HL-60 (cell line): ENCODE results near the gene TMEM63C.

Experiments
- POLR2AphosphoS5 ChIP-seq: IDR thresholded peaks from 2 replicates; pipeline ENCODE4 v1.6.1; 2012; ENCODE audit warnings: low read depth
- SPI1 ChIP-seq: IDR thresholded peaks from 2 replicates; pipeline ENCODE4 v1.6.1; 2012; ENCODE audit warnings: low read depth, mild to moderate bottlenecking, borderline replicate concordance
- TF ChIP-seq, protein P1 (sequence below): IDR thresholded peaks from one replicate; pipeline ENCODE4 v1.5.1; 2011; ENCODE audit warnings: low read length, control low read depth, inconsistent platforms; ENCODE audit not compliant: insufficient read depth
- TF ChIP-seq, protein P2 (sequence below): IDR thresholded peaks from 2 replicates; pipeline ENCODE4 v1.6.1; 2012; ENCODE audit warnings: low read depth; ENCODE audit not compliant: insufficient replicate concordance

DNA sequence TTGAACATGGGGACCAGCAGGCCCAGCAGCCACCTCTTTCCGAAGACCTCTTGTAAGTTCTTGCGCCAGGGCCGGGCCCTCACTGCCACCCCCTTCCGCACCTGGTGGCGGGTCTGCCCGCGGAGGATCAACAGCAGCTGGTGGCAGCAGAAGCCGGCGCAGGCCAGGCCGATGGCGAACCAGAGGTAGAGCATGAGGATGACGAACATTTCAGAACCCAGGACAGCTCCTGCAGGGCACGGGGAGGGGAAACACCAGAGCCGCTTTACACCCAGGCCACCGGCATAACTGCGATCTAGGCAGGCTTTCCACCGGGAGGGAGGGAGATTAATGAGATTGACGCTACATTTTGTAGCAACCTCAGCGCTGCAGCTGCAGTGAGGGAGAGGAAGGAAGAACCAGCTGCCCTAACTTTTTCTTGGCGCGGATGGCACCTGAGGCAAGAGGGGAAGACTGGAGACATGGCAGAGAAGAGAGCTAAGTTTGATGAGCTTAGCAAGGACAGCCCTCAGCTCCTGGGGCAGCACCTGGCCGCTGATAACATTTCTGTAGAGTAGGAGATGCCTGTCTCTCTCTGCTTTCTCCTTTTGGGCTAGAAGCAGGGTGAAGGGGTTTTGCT lies 47.8 kb upstream of the TMEM63C start:
- TF ChIP-seq, protein P1, sequence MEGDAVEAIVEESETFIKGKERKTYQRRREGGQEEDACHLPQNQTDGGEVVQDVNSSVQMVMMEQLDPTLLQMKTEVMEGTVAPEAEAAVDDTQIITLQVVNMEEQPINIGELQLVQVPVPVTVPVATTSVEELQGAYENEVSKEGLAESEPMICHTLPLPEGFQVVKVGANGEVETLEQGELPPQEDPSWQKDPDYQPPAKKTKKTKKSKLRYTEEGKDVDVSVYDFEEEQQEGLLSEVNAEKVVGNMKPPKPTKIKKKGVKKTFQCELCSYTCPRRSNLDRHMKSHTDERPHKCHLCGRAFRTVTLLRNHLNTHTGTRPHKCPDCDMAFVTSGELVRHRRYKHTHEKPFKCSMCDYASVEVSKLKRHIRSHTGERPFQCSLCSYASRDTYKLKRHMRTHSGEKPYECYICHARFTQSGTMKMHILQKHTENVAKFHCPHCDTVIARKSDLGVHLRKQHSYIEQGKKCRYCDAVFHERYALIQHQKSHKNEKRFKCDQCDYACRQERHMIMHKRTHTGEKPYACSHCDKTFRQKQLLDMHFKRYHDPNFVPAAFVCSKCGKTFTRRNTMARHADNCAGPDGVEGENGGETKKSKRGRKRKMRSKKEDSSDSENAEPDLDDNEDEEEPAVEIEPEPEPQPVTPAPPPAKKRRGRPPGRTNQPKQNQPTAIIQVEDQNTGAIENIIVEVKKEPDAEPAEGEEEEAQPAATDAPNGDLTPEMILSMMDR, result no peak
- TF ChIP-seq, protein P2, sequence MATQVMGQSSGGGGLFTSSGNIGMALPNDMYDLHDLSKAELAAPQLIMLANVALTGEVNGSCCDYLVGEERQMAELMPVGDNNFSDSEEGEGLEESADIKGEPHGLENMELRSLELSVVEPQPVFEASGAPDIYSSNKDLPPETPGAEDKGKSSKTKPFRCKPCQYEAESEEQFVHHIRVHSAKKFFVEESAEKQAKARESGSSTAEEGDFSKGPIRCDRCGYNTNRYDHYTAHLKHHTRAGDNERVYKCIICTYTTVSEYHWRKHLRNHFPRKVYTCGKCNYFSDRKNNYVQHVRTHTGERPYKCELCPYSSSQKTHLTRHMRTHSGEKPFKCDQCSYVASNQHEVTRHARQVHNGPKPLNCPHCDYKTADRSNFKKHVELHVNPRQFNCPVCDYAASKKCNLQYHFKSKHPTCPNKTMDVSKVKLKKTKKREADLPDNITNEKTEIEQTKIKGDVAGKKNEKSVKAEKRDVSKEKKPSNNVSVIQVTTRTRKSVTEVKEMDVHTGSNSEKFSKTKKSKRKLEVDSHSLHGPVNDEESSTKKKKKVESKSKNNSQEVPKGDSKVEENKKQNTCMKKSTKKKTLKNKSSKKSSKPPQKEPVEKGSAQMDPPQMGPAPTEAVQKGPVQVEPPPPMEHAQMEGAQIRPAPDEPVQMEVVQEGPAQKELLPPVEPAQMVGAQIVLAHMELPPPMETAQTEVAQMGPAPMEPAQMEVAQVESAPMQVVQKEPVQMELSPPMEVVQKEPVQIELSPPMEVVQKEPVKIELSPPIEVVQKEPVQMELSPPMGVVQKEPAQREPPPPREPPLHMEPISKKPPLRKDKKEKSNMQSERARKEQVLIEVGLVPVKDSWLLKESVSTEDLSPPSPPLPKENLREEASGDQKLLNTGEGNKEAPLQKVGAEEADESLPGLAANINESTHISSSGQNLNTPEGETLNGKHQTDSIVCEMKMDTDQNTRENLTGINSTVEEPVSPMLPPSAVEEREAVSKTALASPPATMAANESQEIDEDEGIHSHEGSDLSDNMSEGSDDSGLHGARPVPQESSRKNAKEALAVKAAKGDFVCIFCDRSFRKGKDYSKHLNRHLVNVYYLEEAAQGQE, result peak; percentile 95
- TF ChIP-seq SPI1, result no peak
- TF ChIP-seq POLR2AphosphoS5, result no peak
